Endothelial cell of umbilical vein (primary cell): Measurements from ENCODE around the gene GNAQ. TPM values are rescaled to one million over a fixed set of nuclear protein-coding genes. Genes with fewer than 3 reads are reported as not detected.

ENCODE experiments used
- BruUV-seq: library from RNA; stranded (reverse); fragments of 400-500 nt; replicated peaks from 2 replicates; lab custom pipeline; 2021; lab: Mats Ljungman, UMichigan
- CTCF ChIA-PET: fragments of 300-600, 350-600 bp; sonication (Branson Sonifier 250); formaldehyde crosslinking; loops from one replicate; lab custom pipeline; 2021; ENCODE audit warnings: antibody characterized with exemption, inconsistent platforms; lab: Charles Lee
- POLR2A ChIA-PET: fragments of 300-600, 350-600 bp; sonication (Branson Sonifier 250); formaldehyde crosslinking; loops from one replicate; lab custom pipeline; 2021; ENCODE audit warnings: antibody characterized with exemption, inconsistent platforms; lab: Charles Lee
- DNase-seq: peaks from one replicate; pipeline ENCODE4 v3.0.0-alpha.2; 2011; ENCODE audit warnings: low read depth, low spot score
- FAIRE-seq: peaks from 2 replicates; lab custom pipeline; 2011; peaks lifted over from hg19 to GRCh38; lab: Jason Lieb, UNC
- H2AFZ ChIP-seq: 2 replicates; pipeline ENCODE4 v1.6.0; 2012; ENCODE audit warnings: low read depth, low read length, control low read depth, inconsistent platforms
- H3K27ac ChIP-seq: 2 replicates; pipeline ENCODE4 v1.5.1; 2011; ENCODE audit warnings: low read depth, mild to moderate bottlenecking, control low read depth, low read length, moderate library complexity; ENCODE audit not compliant: insufficient read depth
- H3K27me3 ChIP-seq, 2 experiments: 2 replicates each; pipeline versions ENCODE4 v1.6.0 to v1.6.1; 2011; ENCODE audit warnings: low read length in 2 of 2, mixed read lengths in 1 of 2; ENCODE audit not compliant: control insufficient read depth in 2 of 2, insufficient read depth in 2 of 2
- H3K36me3 ChIP-seq, 2 experiments: 2 replicates in 1 of 2; 3 replicates in 1 of 2; pipeline ENCODE4 v1.5.1; 2011; ENCODE audit warnings: low read length in 2 of 2, mild to moderate bottlenecking in 1 of 2, moderate library complexity in 1 of 2; ENCODE audit not compliant: control insufficient read depth in 2 of 2, insufficient read depth in 2 of 2; ENCODE audit errors: extremely low read depth in 1 of 2
- H3K4me1 ChIP-seq: 3 replicates; pipeline ENCODE4 v1.5.1; 2011; ENCODE audit warnings: mild to moderate bottlenecking, low read length; ENCODE audit not compliant: control insufficient read depth, insufficient read depth; ENCODE audit errors: extremely low read depth
- H3K4me2 ChIP-seq: 2 replicates; pipeline ENCODE4 v1.6.1; 2011; ENCODE audit warnings: low read length, control low read depth, mixed read lengths; ENCODE audit not compliant: insufficient read depth
- H3K4me3 ChIP-seq, 3 experiments: fragments of 200-600 bp in 1 of 3; sonication (generic), shearing (Covaris generic) in 1 of 3; replicated peaks in 1 of 3; 2 replicates each; pipeline ENCODE4 v1.5.1; 2011 to 2016; ENCODE audit warnings: control low read depth in 3 of 3, low read length in 3 of 3, mild to moderate bottlenecking in 2 of 3, inconsistent platforms in 1 of 3, low read depth in 1 of 3, moderate library complexity in 1 of 3; ENCODE audit not compliant: insufficient read depth in 1 of 3
- H3K79me2 ChIP-seq: 2 replicates; pipeline ENCODE4 v1.6.0; 2012; ENCODE audit warnings: low read length, inconsistent platforms; ENCODE audit not compliant: control insufficient read depth, insufficient read depth
- H3K9ac ChIP-seq: replicated peaks from 2 replicates; pipeline ENCODE3; 2011; ENCODE audit warnings: low read length, control low read depth; ENCODE audit not compliant: insufficient read depth; ENCODE audit errors: extremely low read depth
- H3K9me1 ChIP-seq: replicated peaks from 3 replicates; pipeline ENCODE4 v1.6.0; 2011; ENCODE audit warnings: mild to moderate bottlenecking, low read length; ENCODE audit not compliant: control insufficient read depth, insufficient read depth; ENCODE audit errors: extremely low read depth
- H3K9me3 ChIP-seq: replicated peaks from 2 replicates; pipeline ENCODE4 v1.5.1; 2012; ENCODE audit warnings: low read length, inconsistent platforms; ENCODE audit not compliant: control insufficient read depth, insufficient read depth
- H4K20me1 ChIP-seq: replicated peaks from 2 replicates; pipeline ENCODE3; 2011; ENCODE audit warnings: mild to moderate bottlenecking, low read length; ENCODE audit not compliant: control insufficient read depth, insufficient read depth; ENCODE audit errors: extremely low read depth
- CTCF ChIP-seq, 2 donors: IDR thresholded peaks; 1 replicate in 1 of 2; 2 replicates in 1 of 2; pipeline ENCODE4 v1.5.1; 2011; ENCODE audit warnings: low read length in 2 of 2, mild to moderate bottlenecking in 2 of 2, moderate library complexity in 2 of 2, control low read depth in 1 of 2, inconsistent platforms in 1 of 2, low read depth in 1 of 2; ENCODE audit not compliant: insufficient read depth in 1 of 2; ENCODE audit errors: extremely low read depth in 1 of 2
- EZH2 ChIP-seq: IDR thresholded peaks from 2 replicates; pipeline ENCODE4 v1.6.1; 2012; ENCODE audit warnings: borderline replicate concordance, low read depth, mild to moderate bottlenecking, moderate library complexity, low read length, inconsistent platforms; ENCODE audit not compliant: severe bottlenecking
- FOS ChIP-seq: IDR thresholded peaks from 2 replicates; pipeline ENCODE4 v1.6.1; 2011; ENCODE audit warnings: mild to moderate bottlenecking, low read length, moderate library complexity, borderline replicate concordance; ENCODE audit not compliant: insufficient read depth
- GATA2 ChIP-seq: IDR thresholded peaks from 2 replicates; pipeline ENCODE4 v1.7.0; 2011; ENCODE audit warnings: low read depth, mild to moderate bottlenecking, moderate library complexity, mixed read lengths, low read length; ENCODE audit not compliant: insufficient read length, insufficient read depth
- JUN ChIP-seq: IDR thresholded peaks from 2 replicates; pipeline ENCODE4 v1.6.1; 2011; ENCODE audit warnings: borderline replicate concordance, low read depth; ENCODE audit not compliant: insufficient read length, insufficient read depth
- MAX ChIP-seq: IDR thresholded peaks from 2 replicates; pipeline ENCODE4 v1.6.1; 2011; ENCODE audit not compliant: insufficient read depth, insufficient read length
- MYC ChIP-seq: IDR thresholded peaks from one replicate; pipeline ENCODE4 v1.6.1; 2011; ENCODE audit warnings: mild to moderate bottlenecking, low read depth, low read length
- POLR2A ChIP-seq: IDR thresholded peaks from 2 replicates; pipeline ENCODE4 v1.6.1; 2012; ENCODE audit warnings: low read depth, mild to moderate bottlenecking, control low read depth, low read length
- POLR2AphosphoS5 ChIP-seq: IDR thresholded peaks from 2 replicates; pipeline ENCODE4 v1.6.1; 2012; ENCODE audit warnings: low read depth, mild to moderate bottlenecking, control low read depth, low read length, moderate library complexity; ENCODE audit not compliant: insufficient read depth
- dilution Hi-C: fragments of 300-500 bp; cut with MboI; formaldehyde crosslinking; loops from one replicate; pipeline ENCODE4 v1.15.0; 2019; ENCODE audit warnings: low sequenced_read_pairs; ENCODE audit not compliant: extremely low pct_ligation_motif_present
- intact Hi-C: fragments of 100-400 bp; cut with micrococcal nuclease; formaldehyde crosslinking; loops from one replicate; pipeline ENCODE4 v1.10.0; 2022
- polyA plus RNA-seq, 4 experiments: library from polyadenylated mRNA; depleted of rRNA in 3 of 4; stranded (reverse) in 3 of 4; unstranded in 1 of 4; fragments of >200 nt; gene quantifications; 2 replicates each; pipeline versions ENCODE4 v1.2.1 to v1.2.3, GENCODE V29; 2011 to 2012; ENCODE audit warnings: missing spikeins in 1 of 4
- total RNA-seq: library from RNA; stranded (reverse); gene quantifications from 2 replicates; pipeline ENCODE4 v1.2.3, GENCODE V29; 2021

Gene GNAQ
- total and polyA plus RNA-seq, 2 donors (not counting 3 experiments of a cell fraction or from before 2014, with no cell fraction given) = 26.1 to 67.3 TPM

- intact Hi-C loops (loop anchor here (5.0 kb wide), 1 partner anchor 271 kb away; no protein-coding TSS in a partner anchor), dilution Hi-C loops (no loop called here)
- Histone ChIP-seq H3K4me3 (no peak overlapping the region), H3K79me2 (no peaks in the 10 kb centered on the region), H3K27ac (peak overlapping the region; percentile 11), H3K9me1 (no peaks in the 10 kb centered on the region), H3K9ac (no peak overlapping the region), H4K20me1 (no peaks in the 10 kb centered on the region), H3K4me1 (peaks cover 17% of the 10 kb centered on the region), H3K27me3 (no peaks in the 10 kb centered on the region), H3K9me3 (no peaks in the 10 kb centered on the region), H3K4me2 (peak overlapping the region; percentile 3), H2AFZ (no peak overlapping the region), H3K36me3 (no peaks in the 10 kb centered on the region)
- no TSS peak for BruUV-seq
- DNase-seq = no peak
- CTCF ChIA-PET = interaction anchor here (0.6 to 2.7 kb wide), 9 partner anchors 13 to 366 kb away, joined by 3 to 17 read pairs (median 4); no protein-coding TSS in a partner anchor
- POLR2A ChIA-PET = no interaction called here
- no peak for FAIRE-seq
- no peak for TF ChIP-seq JUN
- TF ChIP-seq FOS = no peak
- TF ChIP-seq MYC = no peak
- TF ChIP-seq GATA2 = no peak
- no peak for TF ChIP-seq POLR2A
- TF ChIP-seq EZH2 = no peak
- TF ChIP-seq MAX = no peak
- no peak for TF ChIP-seq POLR2AphosphoS5
- TF ChIP-seq CTCF (IDR thresholded peaks at IDR 0.05; ENCODE audit: extremely low read depth in 1 of 2, insufficient read depth in 1 of 2, low read depth in 1 of 2, low read length in 2 of 2) = no peak
These were observed 265.8 kb downstream of the GNAQ start for GRCh38 chr9:77765781-77766259.
